ENCODE results near the gene OAS2. TPM values are rescaled to one million over a fixed set of nuclear protein-coding genes. Genes with fewer than 3 reads are reported as not detected.

The OAS2 gene
- total and polyA plus RNA-seq, 2 donors (not counting 1 experiment from before 2014, with no cell fraction given) = 31.6 to 59.3 TPM

GRCh38 chr12:112989806-112990205, 11.5 kb downstream of the OAS2 start:
- H3K27ac ChIP-seq (ENCODE audit: low read length in 2 of 2) = peak overlapping the region in 1 of 2 donors; percentile 21
- ATAC-seq (ENCODE audit: low read depth) (no peak), DNase-seq (no peak)
- H3K9me3 ChIP-seq (ENCODE audit: control extremely low read depth in 1 of 3, control insufficient read depth in 2 of 3, insufficient read depth in 1 of 3, low read length in 2 of 3) = peaks cover under 1 to 3% (median 1%) of the 10 kb centered on the region in 3 donors
- H3K27me3 Mint-ChIP-seq = no peaks in the 10 kb centered on the region
- intact Hi-C loops (cut with micrococcal nuclease) = no loop called here
- H3K36me3 ChIP-seq (replicated peaks in 1 of 2; ENCODE audit: control extremely low read depth in 1 of 2, control insufficient read depth in 1 of 2, extremely low read depth in 1 of 2, insufficient read depth in 2 of 2, low read length in 1 of 2) = peaks cover 0 to 70% of the 10 kb centered on the region in 2 experiments
- peaks cover 10 to 18% of the 10 kb centered on the region in 2 donors for H3K4me1 ChIP-seq (ENCODE audit: control insufficient read depth in 2 of 2, insufficient read depth in 2 of 2, low read length in 2 of 2)
- no peak overlapping the region for H3K4me3 Mint-ChIP-seq
- H3K27ac Mint-ChIP-seq = peak overlapping the region; percentile 67
- no peaks in the 10 kb centered on the region for H3K27me3 ChIP-seq (replicated peaks in 1 of 4; ENCODE audit: control extremely low read depth in 1 of 4, control insufficient read depth in 3 of 4, insufficient read depth in 4 of 4, low read length in 3 of 4)
- H3K4me1 Mint-ChIP-seq = peaks cover 38% of the 10 kb centered on the region
- no peak overlapping the region for H3K4me3 ChIP-seq (ENCODE audit: control extremely low read depth in 1 of 5, extremely low read depth in 1 of 5, insufficient read depth in 1 of 5, low read depth in 2 of 5, low read length in 4 of 5)
- TF ChIP-seq EZH2 (IDR thresholded peaks at IDR 0.05; ENCODE audit: borderline replicate concordance, insufficient read depth, low read depth, low read length, poor library complexity, severe bottlenecking) = no peak
- TF ChIP-seq, protein P1, sequence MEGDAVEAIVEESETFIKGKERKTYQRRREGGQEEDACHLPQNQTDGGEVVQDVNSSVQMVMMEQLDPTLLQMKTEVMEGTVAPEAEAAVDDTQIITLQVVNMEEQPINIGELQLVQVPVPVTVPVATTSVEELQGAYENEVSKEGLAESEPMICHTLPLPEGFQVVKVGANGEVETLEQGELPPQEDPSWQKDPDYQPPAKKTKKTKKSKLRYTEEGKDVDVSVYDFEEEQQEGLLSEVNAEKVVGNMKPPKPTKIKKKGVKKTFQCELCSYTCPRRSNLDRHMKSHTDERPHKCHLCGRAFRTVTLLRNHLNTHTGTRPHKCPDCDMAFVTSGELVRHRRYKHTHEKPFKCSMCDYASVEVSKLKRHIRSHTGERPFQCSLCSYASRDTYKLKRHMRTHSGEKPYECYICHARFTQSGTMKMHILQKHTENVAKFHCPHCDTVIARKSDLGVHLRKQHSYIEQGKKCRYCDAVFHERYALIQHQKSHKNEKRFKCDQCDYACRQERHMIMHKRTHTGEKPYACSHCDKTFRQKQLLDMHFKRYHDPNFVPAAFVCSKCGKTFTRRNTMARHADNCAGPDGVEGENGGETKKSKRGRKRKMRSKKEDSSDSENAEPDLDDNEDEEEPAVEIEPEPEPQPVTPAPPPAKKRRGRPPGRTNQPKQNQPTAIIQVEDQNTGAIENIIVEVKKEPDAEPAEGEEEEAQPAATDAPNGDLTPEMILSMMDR (IDR thresholded peaks at IDR 0.05) = no peak
- peaks cover 22% of the 10 kb centered on the region for H4K20me1 ChIP-seq (ENCODE audit: control insufficient read depth, insufficient read depth, low read length, poor library complexity, severe bottlenecking)
- POLR2A ChIA-PET = interaction anchor here (0.5 kb wide), 1 partner anchor 240 kb away, joined by 7 read pairs; no protein-coding TSS in a partner anchor
- 91% methylated on average over 1 of the region's 1 CpG for WGBS (ENCODE audit: insufficient coverage)
- H3K9me3 Mint-ChIP-seq (ENCODE audit: insufficient read depth) = peaks cover 2% of the 10 kb centered on the region
- CTCF ChIA-PET = interaction anchor here (0.6 to 6.5 kb wide), 9 partner anchors 9 to 184 kb away, joined by 3 to 56 read pairs (median 8); partner anchors contain the start of gene OAS2
- H2AFZ ChIP-seq (ENCODE audit: insufficient read depth, low read depth, low read length, poor library complexity, severe bottlenecking) = no peak overlapping the region
- peaks cover 43% of the 10 kb centered on the region for H3K79me2 ChIP-seq (ENCODE audit: control insufficient read depth, insufficient read depth, low read length)
- H3K4me2 ChIP-seq (replicated peaks; ENCODE audit: low read depth, low read length, poor library complexity, severe bottlenecking) = no peak overlapping the region
- no peak overlapping the region for H3K9ac ChIP-seq (ENCODE audit: low read length)
